Spinal cord (tissue), 10 donors: Measurements from ENCODE around the gene TMEM234. TPM values are rescaled to one million over a fixed set of nuclear protein-coding genes. Genes with fewer than 3 reads are reported as not detected.

Experiments used
- DNase-seq, 6 donors: peaks; one replicate each; pipeline versions ENCODE4 v3.0.0 to v3.0.0-alpha.2; 2013 to 2015; ENCODE audit warnings: low spot score in 6 of 6, low read depth in 4 of 6
- H3K27ac ChIP-seq: one replicate; pipeline ENCODE4 v1.5.1; 2013; ENCODE audit warnings: low read depth, low read length, control low read depth
- H3K27me3 ChIP-seq: one replicate; pipeline ENCODE4 v1.6.1; 2013; ENCODE audit warnings: low read length; ENCODE audit not compliant: control insufficient read depth, insufficient read depth
- H3K36me3 ChIP-seq: one replicate; pipeline ENCODE4 v1.6.1; 2013; ENCODE audit warnings: low read length; ENCODE audit not compliant: control insufficient read depth, insufficient read depth
- H3K4me1 ChIP-seq: one replicate; pipeline ENCODE4 v1.6.1; 2013; ENCODE audit warnings: low read length; ENCODE audit not compliant: control insufficient read depth, insufficient read depth
- H3K4me3 ChIP-seq: one replicate; pipeline ENCODE4 v1.5.1; 2013; ENCODE audit warnings: low read depth, low read length, control low read depth
- H3K9me3 ChIP-seq: one replicate; pipeline ENCODE4 v1.6.1; 2013; ENCODE audit warnings: low read length; ENCODE audit not compliant: control insufficient read depth, insufficient read depth
- WGBS: methylation state at CpG from one replicate; pipeline ENCODE4 v1.1.5; 2013; ENCODE audit warnings: missing lambda C conversion rate; ENCODE audit not compliant: insufficient coverage; 5-methylcytosine and 5-hydroxymethylcytosine counted together
- polyA plus RNA-seq, 2 donors: library from polyadenylated mRNA; unstranded; fragments of 120-200 nt; gene quantifications; one replicate each; pipeline ENCODE4 v1.2.1, GENCODE V29; 2013; ENCODE audit not compliant: insufficient read length in 2 of 2
- total RNA-seq, 2 donors: library from RNA; depleted of rRNA in 1 of 2; stranded (reverse); fragments of 120-200 nt in 1 of 2; fragments of >200 nt in 1 of 2; gene quantifications; one replicate each; pipeline versions ENCODE4 v1.2.3 to v1.2.4, GENCODE V29; 2013 to 2014
- donor health status: healthy.

The TMEM234 gene
- total and polyA plus RNA-seq, 4 donors = 15.3 to 27.4 (median 23.0) TPM

GRCh38 chr1:32181065-32181464 lies 41.1 kb downstream of the TMEM234 start:
- DNase-seq = no peak
- no peaks in the 10 kb centered on the region for H3K9me3 ChIP-seq
- WGBS = 83% methylated on average over 9 of the region's 9 CpGs
- peaks cover 27% of the 10 kb centered on the region for H3K4me1 ChIP-seq
- H3K4me3 ChIP-seq = peak overlapping the region; percentile 87
- no peaks in the 10 kb centered on the region for H3K27me3 ChIP-seq
- peaks cover 43% of the 10 kb centered on the region for H3K36me3 ChIP-seq
- peak overlapping the region; percentile 97 for H3K27ac ChIP-seq

- H3K36me3 ChIP-seq = peaks cover 37% of the 10 kb centered on the region
- no peaks in the 10 kb centered on the region for H3K27me3 ChIP-seq
- WGBS = under 1% methylated on average over 23 of the region's 36 CpGs
- H3K4me1 ChIP-seq = peaks cover 27% of the 10 kb centered on the region
- H3K4me3 ChIP-seq = peak overlapping the region; percentile 87
- H3K27ac ChIP-seq = peak overlapping the region; percentile 97
- DNase-seq = peak in 2 of 6 donors; percentile 15 to 63
- no peaks in the 10 kb centered on the region for H3K9me3 ChIP-seq
Observed at GRCh38 chr1:32180186-32181060, 41.7 kb downstream of the TMEM234 start.

- peak; percentile 81 to 97 (median 88) for DNase-seq
- peaks cover 40% of the 10 kb centered on the region for H3K36me3 ChIP-seq
- peaks cover 27% of the 10 kb centered on the region for H3K4me1 ChIP-seq
- H3K9me3 ChIP-seq = no peaks in the 10 kb centered on the region
- peak within 1 kb of the TSS; percentile 87 for H3K4me3 ChIP-seq
- peak within 1 kb of the TSS; percentile 97 for H3K27ac ChIP-seq
- 0% methylated on average over 78 of the region's 79 CpGs for WGBS
- no peaks in the 10 kb centered on the region for H3K27me3 ChIP-seq
Observed at GRCh38 chr1:32179443-32180185, 42.5 kb downstream of the TMEM234 start, which contains the start of gene TXLNA. TXLNA (plus strand) TSS chr1:32179675; CDS start chr1:32180346, 671 bp downstream.

GRCh38 chr1:32179193-32179442 lies 43.0 kb downstream of the TMEM234 start:
- WGBS = 12% methylated on average over 4 of the region's 7 CpGs
- no peak for DNase-seq
- Histone ChIP-seq H3K4me1 (peaks cover 27% of the 10 kb centered on the region), H3K4me3 (peak overlapping the region; percentile 87), H3K27ac (peak overlapping the region; percentile 97), H3K9me3 (no peaks in the 10 kb centered on the region), H3K27me3 (no peaks in the 10 kb centered on the region), H3K36me3 (peaks cover 37% of the 10 kb centered on the region)

- peaks cover 36% of the 10 kb centered on the region for H3K36me3 ChIP-seq
- H3K4me3 ChIP-seq = peak overlapping the region; percentile 87
- H3K9me3 ChIP-seq = no peaks in the 10 kb centered on the region
- H3K27me3 ChIP-seq = no peaks in the 10 kb centered on the region
- peaks cover 27% of the 10 kb centered on the region for H3K4me1 ChIP-seq
- no peak for DNase-seq
- 63% methylated on average over 3 of the region's 7 CpGs for WGBS
- peak overlapping the region; percentile 97 for H3K27ac ChIP-seq
Observed at GRCh38 chr1:32178380-32179192, 43.6 kb downstream of the TMEM234 start.

- Histone ChIP-seq H3K36me3 (peaks cover 48% of the 10 kb centered on the region), H3K4me1 (no peaks in the 10 kb centered on the region), H3K27ac (no peak overlapping the region), H3K9me3 (no peaks in the 10 kb centered on the region), H3K4me3 (no peak overlapping the region), H3K27me3 (no peaks in the 10 kb centered on the region)
- no peak for DNase-seq
- WGBS = no CpG with 5 or more reads among the region's 1 CpG
Observed at GRCh38 chr1:32172621-32173245, 49.4 kb downstream of the TMEM234 start.

- Histone ChIP-seq H3K4me1 (no peaks in the 10 kb centered on the region), H3K27ac (no peak overlapping the region), H3K9me3 (no peaks in the 10 kb centered on the region), H3K4me3 (no peak overlapping the region), H3K27me3 (no peaks in the 10 kb centered on the region), H3K36me3 (peaks cover 63% of the 10 kb centered on the region)
- DNase-seq = no peak
- no CpG with 5 or more reads among the region's 4 CpGs for WGBS
Observed at GRCh38 chr1:32170991-32171390, 51.2 kb downstream of the TMEM234 start.
